Naive thymus-derived CD4-positive, alpha-beta T cell (primary cell): ENCODE data around the gene DKK3. TPM values are rescaled to one million over a fixed set of nuclear protein-coding genes. Genes with fewer than 3 reads are reported as not detected.

Experiments used
- ATAC-seq: fragments of 150-1000 bp; cut with Tn5 transposase; 2 replicates; pipeline ENCODE4 v1.10.0; 2021; ENCODE audit warnings: mild to moderate bottlenecking, moderate library complexity
- CTCF ChIA-PET: fragments of 350-600 bp; sonication (Branson Sonifier 250); formaldehyde crosslinking; loops from one replicate; lab custom pipeline; 2021; ENCODE audit warnings: antibody characterized with exemption; lab: Charles Lee
- POLR2A ChIA-PET: fragments of 350-600 bp; sonication (Branson Sonifier 250); formaldehyde crosslinking; loops from one replicate; lab custom pipeline; 2021; ENCODE audit warnings: antibody characterized with exemption, inconsistent platforms; lab: Charles Lee
- DNase-seq, 9 donors: peaks; one replicate each; pipeline versions ENCODE4 v3.0.0 to v3.0.0-alpha.2; 2020 to 2022; ENCODE audit warnings: mixed read lengths in 1 of 9
- H3K27ac ChIP-seq: one replicate; pipeline ENCODE4 v1.7.0; 2013; ENCODE audit warnings: mild to moderate bottlenecking, low read depth, low read length, moderate library complexity
- H3K27me3 ChIP-seq, 2 donors: one replicate each; pipeline ENCODE4 v1.7.0; 2013; ENCODE audit warnings: low read length in 2 of 2, mild to moderate bottlenecking in 2 of 2, moderate library complexity in 2 of 2; ENCODE audit not compliant: control insufficient read depth in 2 of 2, insufficient read depth in 2 of 2
- H3K36me3 ChIP-seq, 3 experiments: 1 replicate in 2 of 3; 2 replicates in 1 of 3; pipeline ENCODE4 v1.7.0; 2013; ENCODE audit warnings: low read length in 3 of 3, mild to moderate bottlenecking in 3 of 3, moderate library complexity in 1 of 3; ENCODE audit not compliant: insufficient read depth in 3 of 3, control insufficient read depth in 2 of 3
- H3K4me1 ChIP-seq, 2 donors: one replicate each; pipeline ENCODE4 v1.7.0; 2013; ENCODE audit warnings: low read length in 2 of 2, mild to moderate bottlenecking in 2 of 2, moderate library complexity in 1 of 2; ENCODE audit not compliant: control insufficient read depth in 2 of 2, insufficient read depth in 2 of 2
- H3K4me3 ChIP-seq: 2 replicates; pipeline ENCODE4 v1.7.0; 2013; ENCODE audit warnings: mild to moderate bottlenecking, low read length
- H3K9me3 ChIP-seq, 3 experiments: 1 replicate in 2 of 3; 2 replicates in 1 of 3; pipeline ENCODE4 v1.7.0; 2013; ENCODE audit warnings: low read length in 3 of 3; ENCODE audit not compliant: control insufficient read depth in 2 of 3
- H3K27ac Mint-ChIP-seq, 9 donors: one replicate each; pipeline ENCODE4 v1.8.0; 2020 to 2022; ENCODE audit warnings: mixed read lengths in 9 of 9, mild to moderate bottlenecking in 8 of 9, moderate library complexity in 5 of 9, inconsistent platforms in 2 of 9
- H3K27me3 Mint-ChIP-seq, 5 donors: one replicate each; pipeline ENCODE4 v1.8.0; 2021 to 2022; ENCODE audit warnings: mixed read lengths in 5 of 5, mild to moderate bottlenecking in 1 of 5
- H3K36me3 Mint-ChIP-seq, 5 donors: one replicate each; pipeline ENCODE4 v1.8.0; 2020 to 2022; ENCODE audit warnings: mixed read lengths in 5 of 5, mild to moderate bottlenecking in 3 of 5, inconsistent platforms in 1 of 5
- H3K4me1 Mint-ChIP-seq, 7 donors: one replicate each; pipeline ENCODE4 v1.8.0; 2020 to 2022; ENCODE audit warnings: mixed read lengths in 7 of 7, mild to moderate bottlenecking in 3 of 7, inconsistent platforms in 1 of 7
- H3K4me3 Mint-ChIP-seq, 10 donors: one replicate each; pipeline ENCODE4 v1.8.0; 2020 to 2022; ENCODE audit warnings: mild to moderate bottlenecking in 10 of 10, mixed read lengths in 10 of 10, moderate library complexity in 6 of 10, inconsistent platforms in 2 of 10
- H3K9me3 Mint-ChIP-seq, 11 donors: one replicate each; pipeline ENCODE4 v1.8.0; 2020 to 2022; ENCODE audit warnings: mixed read lengths in 11 of 11, mild to moderate bottlenecking in 4 of 11, inconsistent platforms in 1 of 11, moderate library complexity in 1 of 11
- intact Hi-C, 2 donors: fragments of 100-400 bp; cut with micrococcal nuclease; formaldehyde crosslinking; loops; one replicate each; pipeline ENCODE4 v1.15.1; 2023
- polyA plus RNA-seq, 2 donors: library from polyadenylated mRNA; unstranded; fragments of 300-500 nt; fragmentation: Illumina TruSeq; gene quantifications; one replicate each; pipeline ENCODE4 v1.2.3, GENCODE V29; 2021
- total RNA-seq, 6 experiments: library from RNA in 5 of 6; stranded (reverse) in 5 of 6; gene quantifications; 1 replicate in 5 of 6; 2 replicates in 1 of 6; pipeline ENCODE4 v1.2.3 and lab custom pipeline; 2021 to 2026

The DKK3 gene
- total and polyA plus RNA-seq, 7 experiments from 2014 or later, result 0.32 to 1.4 (median 0.38) TPM; not detected in 4

GRCh38 chr11:11982975-11983374 is 25.5 kb downstream of the DKK3 start:
- Mint-ChIP-seq H3K9me3 (no peaks in the 10 kb centered on the region), H3K27ac (no peak overlapping the region), H3K36me3 (no peaks in the 10 kb centered on the region), H3K4me3 (no peak overlapping the region), H3K4me1 (peaks cover 0 to 6% (median 0%) of the 10 kb centered on the region in 7 donors), H3K27me3 (peaks cover 0 to 6% (median 0%) of the 10 kb centered on the region in 5 donors)
- DNase-seq, result no peak
- no peak overlapping the region for H3K27ac ChIP-seq
- intact Hi-C loops, result no loop called here
- no peak overlapping the region for H3K4me3 ChIP-seq
- no peaks in the 10 kb centered on the region for H3K4me1 ChIP-seq
- H3K9me3 ChIP-seq, result no peaks in the 10 kb centered on the region
- no peaks in the 10 kb centered on the region for H3K36me3 ChIP-seq
- H3K27me3 ChIP-seq, result no peaks in the 10 kb centered on the region
- no peak for ATAC-seq
- POLR2A ChIA-PET, result no interaction called here
- CTCF ChIA-PET, result interaction anchor here (0.6 kb wide), 1 partner anchor 494 kb away, joined by 3 read pairs; no protein-coding TSS in a partner anchor

GRCh38 chr11:11982461-11982860 is 26.0 kb downstream of the DKK3 start:
- H3K4me3 Mint-ChIP-seq, result no peak overlapping the region
- no peaks in the 10 kb centered on the region for H3K36me3 Mint-ChIP-seq
- ChIA-PET POLR2A (no interaction called here), CTCF (interaction anchor here (0.6 kb wide), 1 partner anchor 493 kb away, joined by 3 read pairs; no protein-coding TSS in a partner anchor)
- Histone ChIP-seq H3K4me1 (no peaks in the 10 kb centered on the region), H3K27ac (no peak overlapping the region), H3K27me3 (no peaks in the 10 kb centered on the region), H3K4me3 (no peak overlapping the region), H3K36me3 (no peaks in the 10 kb centered on the region), H3K9me3 (no peaks in the 10 kb centered on the region)
- DNase-seq (no peak), ATAC-seq (no peak)
- peaks cover 0 to 6% (median 0%) of the 10 kb centered on the region in 5 donors for H3K27me3 Mint-ChIP-seq
- peaks cover 0 to 3% (median 0%) of the 10 kb centered on the region in 7 donors for H3K4me1 Mint-ChIP-seq
- no peaks in the 10 kb centered on the region for H3K9me3 Mint-ChIP-seq
- no peak overlapping the region for H3K27ac Mint-ChIP-seq
- intact Hi-C loops, result no loop called here

- no peaks in the 10 kb centered on the region for H3K9me3 Mint-ChIP-seq
- no peak for ATAC-seq
- intact Hi-C loops, result no loop called here
- no peak overlapping the region for H3K27ac Mint-ChIP-seq
- no peaks in the 10 kb centered on the region for H3K4me1 ChIP-seq
- ChIA-PET CTCF (no interaction called here), POLR2A (no interaction called here)
- H3K4me3 Mint-ChIP-seq, result no peak overlapping the region
- H3K27me3 ChIP-seq, result no peaks in the 10 kb centered on the region
- DNase-seq, result no peak
- H3K27ac ChIP-seq, result no peak overlapping the region
- H3K27me3 Mint-ChIP-seq, result peaks cover 0 to 9% (median 0%) of the 10 kb centered on the region in 5 donors
- no peaks in the 10 kb centered on the region for H3K36me3 ChIP-seq
- no peak overlapping the region for H3K4me3 ChIP-seq
- no peaks in the 10 kb centered on the region for H3K36me3 Mint-ChIP-seq
- H3K9me3 ChIP-seq, result no peaks in the 10 kb centered on the region
- H3K4me1 Mint-ChIP-seq, result peaks cover 0 to 7% (median 0%) of the 10 kb centered on the region in 7 donors
Observed at GRCh38 chr11:11981840-11982239, 26.6 kb downstream of the DKK3 start.

- no peaks in the 10 kb centered on the region for H3K9me3 ChIP-seq
- H3K27ac ChIP-seq, result no peak overlapping the region
- ATAC-seq (no peak), DNase-seq (no peak)
- no peaks in the 10 kb centered on the region for H3K36me3 Mint-ChIP-seq
- CTCF ChIA-PET, result no interaction called here
- H3K27ac Mint-ChIP-seq, result no peak overlapping the region
- H3K9me3 Mint-ChIP-seq, result no peaks in the 10 kb centered on the region
- H3K36me3 ChIP-seq, result no peaks in the 10 kb centered on the region
- POLR2A ChIA-PET, result no interaction called here
- no peak overlapping the region for H3K4me3 ChIP-seq
- no peaks in the 10 kb centered on the region for H3K4me1 ChIP-seq
- no peak overlapping the region for H3K4me3 Mint-ChIP-seq
- peaks cover 0 to 9% (median 0%) of the 10 kb centered on the region in 5 donors for H3K27me3 Mint-ChIP-seq
- intact Hi-C loops, result no loop called here
- H3K4me1 Mint-ChIP-seq, result peaks cover 0 to 7% (median 0%) of the 10 kb centered on the region in 7 donors
- no peaks in the 10 kb centered on the region for H3K27me3 ChIP-seq
Observed at GRCh38 chr11:11981364-11981763, 27.1 kb downstream of the DKK3 start.

- Histone ChIP-seq H3K4me3 (no peak overlapping the region), H3K27me3 (no peaks in the 10 kb centered on the region), H3K4me1 (no peaks in the 10 kb centered on the region), H3K9me3 (no peaks in the 10 kb centered on the region), H3K27ac (no peak overlapping the region), H3K36me3 (no peaks in the 10 kb centered on the region)
- H3K36me3 Mint-ChIP-seq, result no peaks in the 10 kb centered on the region
- no peak overlapping the region for H3K4me3 Mint-ChIP-seq
- CTCF ChIA-PET, result no interaction called here
- intact Hi-C loops, result no loop called here
- ATAC-seq (no peak), DNase-seq (no peak)
- peaks cover 0 to 7% (median 0%) of the 10 kb centered on the region in 7 donors for H3K4me1 Mint-ChIP-seq
- no peaks in the 10 kb centered on the region for H3K9me3 Mint-ChIP-seq
- POLR2A ChIA-PET, result no interaction called here
- H3K27me3 Mint-ChIP-seq, result peaks cover 0 to 9% (median 0%) of the 10 kb centered on the region in 5 donors
- no peak overlapping the region for H3K27ac Mint-ChIP-seq
Observed at GRCh38 chr11:11980841-11981308, 27.6 kb downstream of the DKK3 start.

- Mint-ChIP-seq H3K36me3 (no peaks in the 10 kb centered on the region), H3K27me3 (peaks cover 0 to 9% (median 0%) of the 10 kb centered on the region in 5 donors), H3K27ac (no peak overlapping the region), H3K4me3 (no peak overlapping the region), H3K9me3 (no peaks in the 10 kb centered on the region), H3K4me1 (peaks cover 0 to 7% (median under 1%) of the 10 kb centered on the region in 7 donors)
- ChIA-PET CTCF (no interaction called here), POLR2A (no interaction called here)
- Histone ChIP-seq H3K4me3 (no peak overlapping the region), H3K4me1 (no peaks in the 10 kb centered on the region), H3K9me3 (no peaks in the 10 kb centered on the region), H3K27me3 (no peaks in the 10 kb centered on the region), H3K27ac (no peak overlapping the region), H3K36me3 (no peaks in the 10 kb centered on the region)
- intact Hi-C loops, result no loop called here
- DNase-seq (no peak), ATAC-seq (no peak)
Observed at GRCh38 chr11:11980200-11980599, 28.2 kb downstream of the DKK3 start.

GRCh38 chr11:11979488-11980117 is 28.8 kb downstream of the DKK3 start:
- no peak overlapping the region for H3K27ac ChIP-seq
- H3K36me3 Mint-ChIP-seq, result no peaks in the 10 kb centered on the region
- H3K27ac Mint-ChIP-seq, result no peak overlapping the region
- no peak overlapping the region for H3K4me3 ChIP-seq
- no peaks in the 10 kb centered on the region for H3K27me3 ChIP-seq
- H3K9me3 Mint-ChIP-seq, result no peaks in the 10 kb centered on the region
- ChIA-PET POLR2A (no interaction called here), CTCF (no interaction called here)
- ATAC-seq, result no peak
- DNase-seq, result no peak
- no peaks in the 10 kb centered on the region for H3K4me1 ChIP-seq
- H3K27me3 Mint-ChIP-seq, result peaks cover 0 to 9% (median 0%) of the 10 kb centered on the region in 5 donors
- no peaks in the 10 kb centered on the region for H3K9me3 ChIP-seq
- peaks cover 4 to 7% (median 5%) of the 10 kb centered on the region in 7 donors for H3K4me1 Mint-ChIP-seq
- intact Hi-C loops, result no loop called here
- no peak overlapping the region for H3K4me3 Mint-ChIP-seq
- no peaks in the 10 kb centered on the region for H3K36me3 ChIP-seq
